HepG2 (cell line): Measurements from ENCODE around the gene TUBB2B. TPM values are rescaled to one million over a fixed set of nuclear protein-coding genes. Genes with fewer than 3 reads are reported as not detected.

Experiments used
- BORCS8-MEF2B ChIP-seq: sonication (generic); formaldehyde crosslinking; IDR thresholded peaks from 2 replicates; pipeline ENCODE4 v1.8.0; 2022; ENCODE audit warnings: mild to moderate bottlenecking, missing genetic modification reagents
- CEBPG ChIP-seq: IDR thresholded peaks from 2 replicates; pipeline ENCODE4 v1.6.1; 2016
- CREB1 ChIP-seq, 2 experiments: fragments of 450-650 bp in 1 of 2; IDR thresholded peaks; 2 replicates each; pipeline ENCODE4 v1.6.1; 2016 to 2017; ENCODE audit warnings: control low read depth in 1 of 2, mild to moderate bottlenecking in 1 of 2, missing compliant biosample characterization in 1 of 2, missing genetic modification characterization in 1 of 2
- CREM ChIP-seq, 2 experiments: sonication (generic) in 1 of 2; formaldehyde crosslinking in 1 of 2; IDR thresholded peaks; 2 replicates each; pipeline versions ENCODE4 v1.4.0 to v1.6.1; 2016 to 2020; ENCODE audit warnings: antibody characterized with exemption in 1 of 2, mild to moderate bottlenecking in 1 of 2, missing genetic modification reagents in 1 of 2
- ELF1 ChIP-seq: sonication (generic); formaldehyde crosslinking; IDR thresholded peaks from 2 replicates; pipeline ENCODE4 v1.4.0; 2020; ENCODE audit warnings: missing genetic modification reagents
- FOSL2 ChIP-seq: sonication (generic); formaldehyde crosslinking; IDR thresholded peaks from 2 replicates; pipeline ENCODE4 v1.4.0; 2020; ENCODE audit warnings: missing genetic modification reagents
- GABPB1 ChIP-seq: IDR thresholded peaks from 2 replicates; pipeline ENCODE4 v1.6.1; 2016; ENCODE audit warnings: mild to moderate bottlenecking, missing genetic modification reagents, moderate library complexity, missing compliant biosample characterization
- HNF4A ChIP-seq: sonication (generic); formaldehyde crosslinking; IDR thresholded peaks from 2 replicates; pipeline ENCODE4 v1.4.0; 2020; ENCODE audit warnings: missing genetic modification reagents
- HNRNPL ChIP-seq: fragments of 200-400 bp; formaldehyde crosslinking; IDR thresholded peaks from 2 replicates; pipeline ENCODE4 v1.6.1; 2017; ENCODE audit warnings: mild to moderate bottlenecking, low read depth, low read length
- JARID2 ChIP-seq: sonication (generic); formaldehyde crosslinking; IDR thresholded peaks from 2 replicates; pipeline ENCODE4 v1.8.1; 2023; ENCODE audit warnings: missing genetic modification reagents, inconsistent platforms; ENCODE audit not compliant: insufficient replicate concordance
- KDM5B ChIP-seq: sonication (generic); formaldehyde crosslinking; IDR thresholded peaks from 2 replicates; pipeline ENCODE4 v1.4.0; 2020; ENCODE audit warnings: missing genetic modification reagents, mild to moderate bottlenecking, borderline replicate concordance
- LRRFIP1 ChIP-seq: sonication (generic); formaldehyde crosslinking; conservative IDR thresholded peaks from 2 replicates; pipeline ENCODE4 v1.4.0; 2020; ENCODE audit warnings: missing genetic modification reagents
- MAF1 ChIP-seq: sonication (generic); formaldehyde crosslinking; IDR thresholded peaks from 2 replicates; pipeline ENCODE4 v1.5.0; 2020; ENCODE audit warnings: missing genetic modification reagents, borderline replicate concordance
- MEIS1 ChIP-seq: sonication (generic); formaldehyde crosslinking; IDR thresholded peaks from 2 replicates; pipeline ENCODE4 v1.9.0; 2021; ENCODE audit warnings: mild to moderate bottlenecking, missing genetic modification reagents, moderate library complexity, borderline replicate concordance
- NFE2 ChIP-seq: sonication (generic); formaldehyde crosslinking; IDR thresholded peaks from 2 replicates; pipeline ENCODE4 v1.4.0; 2020; ENCODE audit warnings: missing genetic modification reagents
- NKX3-1 ChIP-seq: sonication (generic); formaldehyde crosslinking; IDR thresholded peaks from 2 replicates; pipeline ENCODE4 v1.5.0; 2020; ENCODE audit warnings: missing genetic modification reagents
- SOX6 ChIP-seq, 2 experiments: fragments of 450-650 bp in 1 of 2; sonication (generic) in 1 of 2; formaldehyde crosslinking in 1 of 2; IDR thresholded peaks; 2 replicates each; pipeline versions ENCODE4 v1.4.0 to v1.6.1; 2017 to 2020; ENCODE audit warnings: antibody characterized with exemption in 1 of 2, mild to moderate bottlenecking in 1 of 2, missing genetic modification reagents in 1 of 2
- SPEN ChIP-seq: sonication (generic); formaldehyde crosslinking; IDR thresholded peaks from 2 replicates; pipeline ENCODE4 v1.5.1; 2020; ENCODE audit warnings: low read depth, mild to moderate bottlenecking, missing genetic modification reagents
- ZNF646 ChIP-seq: sonication (generic); formaldehyde crosslinking; IDR thresholded peaks from 2 replicates; pipeline ENCODE4 v1.9.0; 2021; ENCODE audit warnings: mild to moderate bottlenecking, missing genetic modification reagents
- polyA plus RNA-seq, 8 experiments: library from polyadenylated mRNA; depleted of rRNA in 3 of 8; stranded (reverse) in 7 of 8; unstranded in 1 of 8; fragments of >200 nt; fragmentation: Illumina TruSeq in 4 of 8; extraction: Trizol in 4 of 8; gene quantifications; 2 replicates each; pipeline versions ENCODE4 v1.2.1 to v1.2.3, GENCODE V29; 2011 to 2016; ENCODE audit warnings: low read depth in 4 of 8, missing spikeins in 1 of 8, mixed read lengths in 1 of 8; ENCODE audit not compliant: insufficient read depth in 1 of 8
- total RNA-seq, 5 experiments: library from RNA; depleted of rRNA; stranded (reverse); fragments of >200 nt; fragmentation: Illumina TruSeq; extraction: Trizol; gene quantifications; 2 replicates each; pipeline ENCODE4 v1.2.3, GENCODE V29; 2016; ENCODE audit warnings: low read depth in 1 of 5
- TF ChIP-seq, protein P1 (sequence below): IDR thresholded peaks from 2 replicates; pipeline ENCODE4 v1.6.1; 2016

TUBB2B gene
- total and polyA plus RNA-seq, 2 of the 13 experiments (the other 11 are each of a cell fraction or from before 2014, with no cell fraction given), result 10.3 to 23.6 TPM

DNA sequence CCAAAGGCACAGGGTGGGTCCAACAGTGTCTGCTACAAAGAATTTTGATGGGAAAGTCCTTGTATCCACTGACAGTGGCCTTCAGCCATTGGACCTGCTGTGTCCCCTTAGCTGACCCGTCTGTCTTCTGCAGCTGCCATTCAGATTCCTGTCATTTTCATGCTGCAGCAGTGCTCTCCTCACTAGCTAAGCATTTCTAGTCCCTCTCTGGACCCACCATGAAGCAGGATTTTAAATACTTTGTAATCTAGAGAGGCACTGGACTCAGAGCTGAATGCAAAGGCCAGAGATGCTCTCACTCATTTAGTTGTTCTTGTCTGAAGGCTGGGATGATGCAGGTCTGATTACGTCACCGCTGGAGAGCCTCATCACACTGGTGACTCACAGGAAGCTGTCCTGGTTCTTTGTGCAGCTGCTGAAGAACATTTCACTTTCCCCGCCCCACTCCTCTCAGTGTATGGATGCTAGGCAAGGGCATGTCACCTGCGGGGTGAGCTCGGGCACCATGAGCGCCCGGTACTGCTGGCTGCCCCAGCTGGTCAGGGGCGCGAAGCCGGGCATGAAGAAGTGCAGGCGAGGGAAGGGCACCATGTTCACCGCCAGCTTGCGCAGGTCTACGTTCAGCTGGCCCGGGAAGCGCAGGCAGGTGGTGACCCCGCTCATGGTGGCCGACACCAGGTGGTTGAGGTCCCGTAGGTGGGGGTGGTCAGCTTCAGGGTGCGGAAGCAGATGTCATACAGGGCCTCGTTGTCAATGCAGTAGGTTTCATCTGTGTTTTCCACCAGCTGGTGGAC is 50.7 kb downstream of the TUBB2B start (continued):
- TF ChIP-seq BORCS8-MEF2B (no peak), LRRFIP1 (CRISPR knock-in tag) (no peak), KDM5B (CRISPR knock-in tag) (no peak), NFE2 (CRISPR knock-in tag) (no peak), ZNF646 (no peak), FOSL2 (peak; percentile 95), JARID2 (CRISPR knock-in tag) (no peak), HNF4A (CRISPR knock-in tag) (no peak), HNRNPL (no peak), MAF1 (no peak), NKX3-1 (CRISPR knock-in tag) (no peak), SOX6 (IDR thresholded peaks at IDR 0.05) (no peak), SOX6 (CRISPR knock-in tag; IDR thresholded peaks at IDR 0.05) (0 out of 2 replicates have a peak, but pooled peaks have one; percentile 14), ELF1 (no peak), CREM (IDR thresholded peaks at IDR 0.05) (peak; percentile 36; the same call in 1 of the 2 replicates), CREM (CRISPR knock-in tag; IDR thresholded peaks at IDR 0.05) (no peak), SPEN (CRISPR knock-in tag) (no peak), MEIS1 (CRISPR knock-in tag) (no peak), CREB1 (IDR thresholded peaks at IDR 0.05) (peak; percentile 94), CREB1 (CRISPR knock-in tag; IDR thresholded peaks at IDR 0.05) (peak; percentile 67), GABPB1 (CRISPR knock-in tag) (peak; percentile 58), CEBPG (CRISPR knock-in tag) (peak; percentile 46; the same call in 1 of the 2 replicates)
- TF ChIP-seq, protein P1, sequence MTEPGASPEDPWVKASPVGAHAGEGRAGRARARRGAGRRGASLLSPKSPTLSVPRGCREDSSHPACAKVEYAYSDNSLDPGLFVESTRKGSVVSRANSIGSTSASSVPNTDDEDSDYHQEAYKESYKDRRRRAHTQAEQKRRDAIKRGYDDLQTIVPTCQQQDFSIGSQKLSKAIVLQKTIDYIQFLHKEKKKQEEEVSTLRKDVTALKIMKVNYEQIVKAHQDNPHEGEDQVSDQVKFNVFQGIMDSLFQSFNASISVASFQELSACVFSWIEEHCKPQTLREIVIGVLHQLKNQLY (CRISPR knock-in tag), result no peak
